PFSK-1 (cell line): ENCODE measurements around the gene MAP3K3.

Source experiments
- FOXP2 ChIP-seq: optimal IDR thresholded peaks from 2 replicates; pipeline ENCODE3; 2011; ENCODE audit warnings: borderline replicate concordance, control low read depth, inconsistent platforms; ENCODE audit not compliant: insufficient read depth; ENCODE audit errors: extremely low read length, extremely low read depth
- POLR2AphosphoS5 ChIP-seq: IDR thresholded peaks from 2 replicates; pipeline ENCODE4 v1.6.1; 2012; ENCODE audit warnings: low read depth, mild to moderate bottlenecking, control low read depth, low read length, moderate library complexity
- REST ChIP-seq, 2 experiments: IDR thresholded peaks; 2 replicates each; pipeline versions ENCODE4 v1.6.1 to v1.8.0; 2011 to 2012; ENCODE audit warnings: low read depth in 2 of 2, low read length in 2 of 2, control low read depth in 1 of 2, inconsistent platforms in 1 of 2, mild to moderate bottlenecking in 1 of 2, moderate library complexity in 1 of 2; ENCODE audit not compliant: insufficient read depth in 1 of 2
- SIN3A ChIP-seq: IDR thresholded peaks from 2 replicates; pipeline ENCODE4 v1.6.1; 2012; ENCODE audit warnings: mild to moderate bottlenecking, low read length, moderate library complexity, borderline replicate concordance; ENCODE audit not compliant: insufficient read depth
- TAF1 ChIP-seq: IDR thresholded peaks from 2 replicates; pipeline ENCODE4 v1.6.1; 2012; ENCODE audit warnings: low read length, control low read depth, borderline replicate concordance; ENCODE audit not compliant: insufficient read depth

The MAP3K3 gene

DNA sequence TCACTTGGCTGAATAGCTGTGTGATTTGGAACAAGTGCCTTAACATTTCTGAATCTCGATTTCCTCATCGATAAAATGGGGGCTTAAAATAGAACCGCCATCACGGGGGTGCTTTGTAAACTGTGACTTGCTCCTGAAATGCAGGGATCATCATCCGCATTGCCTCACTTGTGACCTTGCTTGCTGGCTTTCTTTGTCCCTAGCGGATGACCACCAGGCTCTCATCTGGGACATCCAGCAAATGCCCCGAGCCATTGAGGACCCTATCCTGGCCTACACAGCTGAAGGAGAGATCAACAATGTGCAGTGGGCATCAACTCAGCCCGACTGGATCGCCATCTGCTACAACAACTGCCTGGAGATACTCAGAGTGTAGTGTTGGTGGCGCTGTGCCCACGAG is 33.4 kb upstream of the MAP3K3 start:
- TF ChIP-seq TAF1 = no peak
- TF ChIP-seq POLR2AphosphoS5 = no peak
- no peak for TF ChIP-seq FOXP2

GRCh38 chr17:63589646-63590045 is 32.6 kb upstream of the MAP3K3 start:
- no peak for TF ChIP-seq REST (IDR thresholded peaks at IDR 0.05; ENCODE audit: insufficient read depth in 1 of 2, low read depth in 2 of 2, low read length in 2 of 2)
- no peak for TF ChIP-seq POLR2AphosphoS5
- no peak for TF ChIP-seq SIN3A
- TF ChIP-seq FOXP2 = no peak
- no peak for TF ChIP-seq TAF1

DNA sequence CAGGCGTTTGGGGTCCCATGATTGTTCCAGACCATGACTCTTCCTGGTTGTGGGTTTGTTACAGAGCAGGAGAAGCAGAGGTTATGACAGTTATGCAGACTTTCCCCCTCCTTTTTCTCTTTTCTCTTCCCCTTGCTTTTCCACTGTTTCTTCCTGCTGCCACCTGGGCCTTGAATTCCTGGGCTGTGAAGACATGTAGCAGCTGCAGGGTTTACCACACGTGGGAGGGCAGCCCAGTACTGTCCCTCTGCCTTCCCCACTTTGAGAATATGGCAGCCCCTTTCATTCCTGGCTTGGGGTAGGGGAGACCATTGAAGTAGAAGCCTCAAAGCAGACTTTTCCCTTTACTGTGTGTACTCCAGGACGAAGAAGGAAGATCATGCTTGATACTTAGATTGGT is 29.4 kb upstream of the MAP3K3 start:
- TF ChIP-seq POLR2AphosphoS5 (no peak), FOXP2 (no peak), SIN3A (no peak), REST (IDR thresholded peaks at IDR 0.05; ENCODE audit: insufficient read depth in 1 of 2, low read depth in 2 of 2, low read length in 2 of 2) (no peak), TAF1 (no peak)

DNA sequence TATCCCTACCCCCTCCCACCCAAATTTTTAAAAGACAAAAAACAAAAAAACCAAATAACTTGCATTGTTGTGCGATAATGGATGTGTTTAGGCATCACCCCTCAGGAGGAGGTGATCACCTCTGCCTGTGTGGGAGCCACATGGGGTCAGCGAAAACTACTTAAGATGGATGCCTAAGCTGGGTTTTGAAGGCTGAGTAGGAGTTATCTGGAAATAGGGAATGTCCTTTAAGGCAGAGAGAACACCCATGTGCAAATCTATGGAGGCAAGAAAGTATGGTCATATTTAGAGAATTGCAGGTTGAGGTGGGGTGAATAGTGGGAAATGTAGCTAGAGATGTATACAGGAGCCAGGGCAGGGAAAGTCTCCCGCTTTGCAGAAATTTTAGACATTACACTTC is 27.1 kb upstream of the MAP3K3 start:
- TF ChIP-seq POLR2AphosphoS5 (no peak), FOXP2 (no peak), TAF1 (no peak), SIN3A (no peak), REST (IDR thresholded peaks at IDR 0.05; ENCODE audit: insufficient read depth in 1 of 2, low read depth in 2 of 2, low read length in 2 of 2) (no peak)

- no peak for TF ChIP-seq REST (IDR thresholded peaks at IDR 0.05; ENCODE audit: insufficient read depth in 1 of 2, low read depth in 2 of 2, low read length in 2 of 2)
- TF ChIP-seq TAF1 = no peak
- TF ChIP-seq FOXP2 = no peak
- TF ChIP-seq POLR2AphosphoS5 = no peak
- TF ChIP-seq SIN3A = no peak
Observed at GRCh38 chr17:63596856-63597586, 25.2 kb upstream of the MAP3K3 start.
